HepG2 (cell line): ENCODE measurements around the gene SPEM2. TPM values are rescaled to one million over a fixed set of nuclear protein-coding genes. Genes with fewer than 3 reads are reported as not detected.
A peak's percentile ranks its signal among the peaks of the same experiment; 100 is the strongest.

Experiments used
- AKAP8 ChIP-seq: sonication (generic); formaldehyde crosslinking; IDR thresholded peaks from 2 replicates; pipeline ENCODE4 v1.5.1; 2020; ENCODE audit warnings: mild to moderate bottlenecking, missing genetic modification reagents
- CEBPB ChIP-seq: IDR thresholded peaks from 2 replicates; pipeline ENCODE4 v1.6.1; 2011; ENCODE audit warnings: low read depth, low read length, improper control_type of control experiment, borderline replicate concordance
- FOXM1 ChIP-seq: sonication (generic); formaldehyde crosslinking; IDR thresholded peaks from 2 replicates; pipeline ENCODE4 v1.5.0; 2020; ENCODE audit warnings: missing genetic modification reagents
- HES4 ChIP-seq: sonication (generic); formaldehyde crosslinking; IDR thresholded peaks from 2 replicates; pipeline ENCODE4 v1.9.0; 2021; ENCODE audit warnings: mild to moderate bottlenecking, missing genetic modification reagents, borderline replicate concordance
- HNF4A ChIP-seq: sonication (generic); formaldehyde crosslinking; IDR thresholded peaks from 2 replicates; pipeline ENCODE4 v1.4.0; 2020; ENCODE audit warnings: missing genetic modification reagents
- MAZ ChIP-seq, 2 experiments: sonication (generic) in 1 of 2; formaldehyde crosslinking in 1 of 2; IDR thresholded peaks; 2 replicates each; pipeline versions ENCODE4 v1.5.0 to v1.6.1; 2012 to 2020; ENCODE audit warnings: low read depth in 2 of 2, mild to moderate bottlenecking in 2 of 2, borderline replicate concordance in 1 of 2, improper control_type of control experiment in 1 of 2, low read length in 1 of 2, missing genetic modification reagents in 1 of 2, moderate library complexity in 1 of 2
- NFYC ChIP-seq: IDR thresholded peaks from 2 replicates; pipeline ENCODE4 v1.6.1; 2016; ENCODE audit warnings: missing genetic modification reagents, missing compliant biosample characterization
- PHF5A ChIP-seq: IDR thresholded peaks from one replicate; pipeline ENCODE4 v1.6.1; 2018; ENCODE audit warnings: low read depth, missing genetic modification reagents; ENCODE audit not compliant: unreplicated experiment
- PLRG1 ChIP-seq: fragments of 450-650 bp; conservative IDR thresholded peaks from 2 replicates; pipeline ENCODE4 v1.6.1; 2016
- REL ChIP-seq: sonication (generic); formaldehyde crosslinking; conservative IDR thresholded peaks from 2 replicates; pipeline ENCODE4 v1.8.0; 2022; ENCODE audit warnings: mild to moderate bottlenecking, missing genetic modification reagents, moderate library complexity
- SIN3A ChIP-seq: IDR thresholded peaks from 2 replicates; pipeline ENCODE4 v1.6.1; 2011; ENCODE audit warnings: low read depth, mild to moderate bottlenecking, control low read depth, low read length, borderline replicate concordance
- SNAI1 ChIP-seq: sonication (generic); formaldehyde crosslinking; IDR thresholded peaks from 2 replicates; pipeline ENCODE4 v1.5.0; 2020; ENCODE audit warnings: mild to moderate bottlenecking, missing genetic modification reagents, borderline replicate concordance
- SOX5 ChIP-seq: IDR thresholded peaks from 2 replicates; pipeline ENCODE4 v1.6.1; 2016; ENCODE audit warnings: borderline replicate concordance
- YEATS2 ChIP-seq: sonication (generic); formaldehyde crosslinking; IDR thresholded peaks from 2 replicates; pipeline ENCODE4 v1.4.0; 2020; ENCODE audit warnings: missing genetic modification reagents, borderline replicate concordance
- ZNF225 ChIP-seq: sonication (generic); formaldehyde crosslinking; IDR thresholded peaks from 2 replicates; pipeline ENCODE4 v1.4.0; 2020; ENCODE audit warnings: mild to moderate bottlenecking, missing genetic modification reagents
- ZNF234 ChIP-seq: sonication (generic); formaldehyde crosslinking; conservative IDR thresholded peaks from 2 replicates; pipeline ENCODE4 v1.5.1; 2020; ENCODE audit warnings: mild to moderate bottlenecking, missing genetic modification reagents
- ZNF296 ChIP-seq: sonication (generic); formaldehyde crosslinking; conservative IDR thresholded peaks from 2 replicates; pipeline ENCODE4 v1.5.0; 2020; ENCODE audit warnings: mild to moderate bottlenecking, missing genetic modification reagents
- ZSCAN31 ChIP-seq: sonication (generic); formaldehyde crosslinking; IDR thresholded peaks from 2 replicates; pipeline ENCODE4 v1.5.0; 2020; ENCODE audit warnings: low read depth, mild to moderate bottlenecking, missing genetic modification reagents
- polyA plus RNA-seq, 8 experiments: library from polyadenylated mRNA; depleted of rRNA in 3 of 8; stranded (reverse) in 7 of 8; unstranded in 1 of 8; fragments of >200 nt; fragmentation: Illumina TruSeq in 4 of 8; extraction: Trizol in 4 of 8; gene quantifications; 2 replicates each; pipeline versions ENCODE4 v1.2.1 to v1.2.3, GENCODE V29; 2011 to 2016; ENCODE audit warnings: low read depth in 4 of 8, missing spikeins in 1 of 8, mixed read lengths in 1 of 8; ENCODE audit not compliant: insufficient read depth in 1 of 8
- total RNA-seq, 5 experiments: library from RNA; depleted of rRNA; stranded (reverse); fragments of >200 nt; fragmentation: Illumina TruSeq; extraction: Trizol; gene quantifications; 2 replicates each; pipeline ENCODE4 v1.2.3, GENCODE V29; 2016; ENCODE audit warnings: low read depth in 1 of 5
- TF ChIP-seq, protein P1 (sequence below): IDR thresholded peaks from 2 replicates; pipeline ENCODE4 v1.6.1; 2016; ENCODE audit warnings: missing biosample characterization, missing genetic modification reagents, low read depth
- TF ChIP-seq, protein P2 (sequence below): sonication (generic); formaldehyde crosslinking; IDR thresholded peaks from 2 replicates; pipeline ENCODE4 v1.5.0; 2020; ENCODE audit warnings: mild to moderate bottlenecking, missing genetic modification reagents
- TF ChIP-seq, protein P3 (sequence below): sonication (generic); formaldehyde crosslinking; IDR thresholded peaks from 2 replicates; pipeline ENCODE4 v1.5.0; 2020; ENCODE audit warnings: missing genetic modification reagents, mild to moderate bottlenecking, borderline replicate concordance
- TF ChIP-seq, protein P4 (sequence below): sonication (generic); formaldehyde crosslinking; IDR thresholded peaks from 2 replicates; pipeline ENCODE4 v1.4.0; 2020; ENCODE audit warnings: mild to moderate bottlenecking, missing genetic modification reagents

Gene SPEM2
- total and polyA plus RNA-seq, 2 of the 13 experiments (the other 11 are each of a cell fraction or from before 2014, with no cell fraction given) = not detected

DNA sequence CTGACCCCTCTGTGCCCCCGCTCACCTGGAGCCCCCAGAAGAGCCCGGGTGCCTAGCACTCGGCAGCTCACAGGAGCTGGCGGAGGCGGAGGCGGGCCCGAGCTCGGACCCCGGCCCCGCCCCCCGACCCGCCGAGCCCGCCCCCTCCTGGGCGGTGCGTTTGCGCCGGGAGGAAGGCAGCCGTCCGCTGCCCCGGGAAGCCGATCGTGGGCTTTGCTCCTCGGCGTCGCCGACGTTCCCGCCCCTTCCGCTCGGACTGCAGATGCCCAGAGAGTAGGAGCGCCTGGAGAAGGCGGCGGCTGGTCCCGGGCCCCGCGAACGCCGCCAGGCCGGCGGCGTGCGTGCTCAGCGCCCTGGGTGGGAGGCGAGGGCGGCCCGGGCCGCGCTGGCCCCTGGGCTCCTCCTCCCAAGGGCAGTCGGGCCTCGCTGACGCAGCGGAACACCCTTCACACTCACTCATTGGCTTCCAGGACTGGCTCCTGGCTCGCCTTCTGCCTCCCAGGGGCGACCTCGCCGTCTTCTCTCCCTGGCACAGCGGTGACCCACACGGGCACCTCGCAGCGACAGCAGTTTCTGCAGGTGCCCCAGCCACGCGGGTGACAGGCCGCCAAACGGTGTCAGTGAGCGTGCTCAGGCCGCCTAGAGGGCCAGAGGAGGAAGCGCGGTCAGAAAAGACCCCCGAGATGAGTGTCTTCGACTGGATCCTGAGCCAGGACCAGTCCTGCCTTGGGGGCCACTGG, 30.8 kb upstream of the SPEM2 start, which contains the start of gene PLSCR3 (continued):
- TF ChIP-seq SIN3A (0 out of 2 replicates have a peak, but pooled peaks have one; percentile 22), ZNF296 (CRISPR knock-in tag) (no peak), ZNF234 (CRISPR knock-in tag) (0 out of 2 replicates have a peak, but pooled peaks have one; percentile 41), YEATS2 (CRISPR knock-in tag) (peak; percentile 46; the same call in 1 of the 2 replicates), HNF4A (peak; percentile 15; the same call in 1 of the 2 replicates), ZNF225 (CRISPR knock-in tag) (0 out of 2 replicates have a peak, but pooled peaks have one; percentile 51), CEBPB (peak; percentile 6; the same call in 1 of the 2 replicates), SNAI1 (CRISPR knock-in tag) (no peak), FOXM1 (CRISPR knock-in tag) (no peak), AKAP8 (CRISPR knock-in tag) (no peak), SOX5 (CRISPR knock-in tag) (peak; percentile 48; the same call in 1 of the 2 replicates), PHF5A (peak; percentile 28), ZSCAN31 (CRISPR knock-in tag) (peak; percentile 82), PLRG1 (no peak), HES4 (CRISPR knock-in tag) (0 out of 2 replicates have a peak, but pooled peaks have one; percentile 65), REL (CRISPR knock-in tag) (peak; percentile 73; the same call in 1 of the 2 replicates), NFYC (0 out of 2 replicates have a peak, but pooled peaks have one; percentile 36), MAZ (IDR thresholded peaks at IDR 0.05; ENCODE audit: borderline replicate concordance, low read depth, low read length) (peak; percentile 41; the same call in 1 of the 2 replicates), MAZ (CRISPR knock-in tag; IDR thresholded peaks at IDR 0.05; ENCODE audit: low read depth) (peak; percentile 86)
- TF ChIP-seq, protein P1, sequence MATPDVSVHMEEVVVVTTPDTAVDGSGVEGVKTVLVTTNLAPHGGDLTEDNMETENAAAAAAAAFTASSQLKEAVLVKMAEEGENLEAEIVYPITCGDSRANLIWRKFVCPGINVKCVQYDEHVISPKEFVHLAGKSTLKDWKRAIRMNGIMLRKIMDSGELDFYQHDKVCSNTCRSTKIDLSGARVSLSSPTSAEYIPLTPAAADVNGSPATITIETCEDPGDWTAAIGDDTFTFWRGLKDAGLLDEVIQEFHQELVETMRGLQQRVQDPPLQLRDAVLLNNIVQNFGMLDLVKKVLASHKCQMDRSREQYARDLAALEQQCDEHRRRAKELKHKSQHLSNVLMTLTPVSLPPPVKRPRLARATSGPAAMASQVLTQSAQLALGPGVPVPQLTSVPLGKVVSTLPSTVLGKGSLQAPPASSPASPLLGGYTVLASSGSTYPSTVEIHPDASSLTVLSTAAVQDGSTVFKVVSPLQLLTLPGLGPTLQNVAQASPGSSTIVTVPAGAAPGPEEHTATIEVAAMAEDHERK = no peak
- TF ChIP-seq, protein P2, sequence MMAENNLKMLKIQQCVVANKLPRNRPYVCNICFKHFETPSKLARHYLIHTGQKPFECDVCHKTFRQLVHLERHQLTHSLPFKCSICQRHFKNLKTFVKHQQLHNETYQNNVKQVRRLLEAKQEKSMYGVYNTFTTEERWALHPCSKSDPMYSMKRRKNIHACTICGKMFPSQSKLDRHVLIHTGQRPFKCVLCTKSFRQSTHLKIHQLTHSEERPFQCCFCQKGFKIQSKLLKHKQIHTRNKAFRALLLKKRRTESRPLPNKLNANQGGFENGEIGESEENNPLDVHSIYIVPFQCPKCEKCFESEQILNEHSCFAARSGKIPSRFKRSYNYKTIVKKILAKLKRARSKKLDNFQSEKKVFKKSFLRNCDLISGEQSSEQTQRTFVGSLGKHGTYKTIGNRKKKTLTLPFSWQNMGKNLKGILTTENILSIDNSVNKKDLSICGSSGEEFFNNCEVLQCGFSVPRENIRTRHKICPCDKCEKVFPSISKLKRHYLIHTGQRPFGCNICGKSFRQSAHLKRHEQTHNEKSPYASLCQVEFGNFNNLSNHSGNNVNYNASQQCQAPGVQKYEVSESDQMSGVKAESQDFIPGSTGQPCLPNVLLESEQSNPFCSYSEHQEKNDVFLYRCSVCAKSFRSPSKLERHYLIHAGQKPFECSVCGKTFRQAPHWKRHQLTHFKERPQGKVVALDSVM (CRISPR knock-in tag) = peak; percentile 40; the same call in 1 of the 2 replicates
- TF ChIP-seq, protein P3, sequence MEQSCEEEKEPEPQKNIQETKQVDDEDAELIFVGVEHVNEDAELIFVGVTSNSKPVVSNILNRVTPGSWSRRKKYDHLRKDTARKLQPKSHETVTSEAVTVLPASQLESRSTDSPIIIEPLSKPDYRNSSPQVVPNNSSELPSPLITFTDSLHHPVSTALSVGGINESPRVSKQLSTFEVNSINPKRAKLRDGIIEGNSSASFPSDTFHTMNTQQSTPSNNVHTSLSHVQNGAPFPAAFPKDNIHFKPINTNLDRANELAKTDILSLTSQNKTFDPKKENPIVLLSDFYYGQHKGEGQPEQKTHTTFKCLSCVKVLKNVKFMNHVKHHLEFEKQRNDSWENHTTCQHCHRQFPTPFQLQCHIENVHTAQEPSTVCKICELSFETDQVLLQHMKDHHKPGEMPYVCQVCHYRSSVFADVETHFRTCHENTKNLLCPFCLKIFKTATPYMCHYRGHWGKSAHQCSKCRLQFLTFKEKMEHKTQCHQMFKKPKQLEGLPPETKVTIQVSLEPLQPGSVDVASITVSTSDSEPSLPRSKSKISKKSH (CRISPR knock-in tag) = 0 out of 2 replicates have a peak, but pooled peaks have one; percentile 48
- TF ChIP-seq, protein P4, sequence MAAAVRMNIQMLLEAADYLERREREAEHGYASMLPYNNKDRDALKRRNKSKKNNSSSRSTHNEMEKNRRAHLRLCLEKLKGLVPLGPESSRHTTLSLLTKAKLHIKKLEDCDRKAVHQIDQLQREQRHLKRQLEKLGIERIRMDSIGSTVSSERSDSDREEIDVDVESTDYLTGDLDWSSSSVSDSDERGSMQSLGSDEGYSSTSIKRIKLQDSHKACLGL (CRISPR knock-in tag) = peak; percentile 50; the same call in 1 of the 2 replicates
